Omental fat pad (tissue), 4 donors: ENCODE measurements around the gene ASPRV1. TPM values are rescaled to one million over a fixed set of nuclear protein-coding genes. Genes with fewer than 3 reads are reported as not detected.
A peak's percentile ranks its signal among the peaks of the same experiment; 100 is the strongest.

Experiments used
- ATAC-seq: fragments of 150-250 bp; one replicate; pipeline ENCODE4 v1.9.1; 2016; ENCODE audit warnings: mild to moderate bottlenecking, moderate library complexity; ENCODE audit not compliant: low FRiP score
- DNase-seq: peaks from one replicate; pipeline ENCODE4 v3.0.0-alpha.2; 2019; ENCODE audit warnings: low spot score
- CTCF ChIP-seq, 3 donors: fragments of 450-650 bp; IDR thresholded peaks; one replicate each; pipeline ENCODE4 v1.5.1; 2016 to 2017; ENCODE audit warnings: antibody characterized with exemption in 3 of 3, mild to moderate bottlenecking in 3 of 3, moderate library complexity in 2 of 3
- total RNA-seq, 4 donors: library from RNA; depleted of rRNA; stranded (reverse); fragments of >200 nt; gene quantifications; one replicate each; pipeline ENCODE4 v1.1.0, GENCODE V29; 2016

The ASPRV1 gene
- total RNA-seq, 4 donors from 2014 or later, result 0.94 to 5.2 (median 1.4) TPM

DNA sequence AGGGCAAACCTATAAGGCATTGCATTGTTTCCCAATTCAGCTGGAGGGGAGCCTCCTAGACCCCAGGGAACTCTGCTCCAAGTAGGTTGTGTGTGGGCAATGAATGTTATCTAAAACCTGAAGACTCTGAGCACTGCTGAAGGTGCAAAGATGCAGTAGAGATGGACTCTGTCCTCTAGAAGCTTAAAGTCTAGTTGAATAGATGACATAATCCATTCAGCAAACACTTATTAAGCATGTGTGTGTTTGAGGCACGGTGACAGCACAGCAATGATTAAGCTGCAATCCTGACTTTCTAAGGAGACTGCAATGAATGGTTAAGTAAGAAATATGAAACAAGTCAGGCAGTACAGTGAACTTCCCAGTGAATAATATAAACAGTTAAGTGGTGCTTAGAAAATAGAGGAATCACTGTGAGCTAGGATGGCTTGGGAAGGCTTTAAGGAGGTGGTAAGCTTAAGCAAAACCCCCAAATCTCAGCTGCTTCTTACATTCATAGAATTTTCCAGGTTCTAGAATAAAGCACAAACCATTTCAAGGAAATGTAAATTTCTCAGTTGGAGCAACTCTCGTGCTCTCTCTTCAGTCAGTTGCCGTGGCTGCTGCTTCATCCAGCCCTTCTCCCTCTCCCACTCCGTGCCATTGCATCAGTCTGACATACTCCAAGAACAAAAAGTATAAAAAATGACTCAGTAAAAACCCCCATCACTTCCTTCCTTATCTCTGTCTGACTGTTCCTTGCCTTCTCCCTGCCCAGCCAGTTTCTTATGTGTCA lies 27.4 kb downstream of the ASPRV1 start:
- ATAC-seq (peak; percentile 91), DNase-seq (no peak)
- no peak for TF ChIP-seq CTCF (IDR thresholded peaks at IDR 0.05)

DNA sequence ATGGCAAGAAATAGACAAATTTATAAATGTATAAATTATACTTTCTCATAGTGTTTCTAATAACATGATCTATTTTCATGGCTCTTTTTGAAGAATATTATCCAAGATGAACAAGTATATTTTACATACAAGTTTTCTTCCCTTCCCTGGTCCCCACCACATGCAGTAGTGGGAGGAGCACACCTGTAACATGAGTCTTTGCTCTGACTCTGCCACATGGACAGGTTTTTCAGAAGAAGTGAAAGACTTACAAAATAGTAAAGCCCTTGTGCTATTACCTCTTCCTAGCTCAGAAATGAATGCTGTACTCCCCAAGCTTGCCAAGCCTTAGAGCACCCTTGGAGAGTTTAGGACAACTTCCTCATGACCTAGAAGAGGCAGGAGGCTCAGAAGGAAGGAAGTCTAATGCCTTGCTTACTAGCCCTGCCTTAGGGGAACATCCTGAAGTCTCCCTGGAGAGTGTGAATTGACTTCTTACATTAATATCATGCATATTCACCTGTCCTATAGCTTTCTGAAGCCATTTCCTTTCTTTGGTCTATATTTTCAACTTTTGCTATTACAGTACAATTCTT lies 28.1 kb downstream of the ASPRV1 start:
- DNase-seq, result no peak
- no peak for ATAC-seq
- no peak for TF ChIP-seq CTCF (IDR thresholded peaks at IDR 0.05)

DNA sequence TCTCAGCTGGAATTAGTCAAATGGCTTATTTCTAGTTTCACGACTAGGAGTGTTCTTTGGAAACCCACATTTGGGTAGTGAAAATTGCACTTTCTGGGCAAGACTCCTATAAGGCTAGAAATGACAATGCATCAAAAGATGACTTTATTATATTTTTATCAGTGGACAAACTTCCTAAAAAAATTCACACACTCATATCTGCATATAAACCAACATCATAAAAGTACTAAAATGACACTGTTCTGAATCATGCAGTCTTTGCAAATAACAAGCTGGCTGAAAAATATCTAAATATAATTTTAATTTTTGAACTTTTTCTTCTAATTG lies 28.9 kb downstream of the ASPRV1 start:
- TF ChIP-seq CTCF (IDR thresholded peaks at IDR 0.05), result no peak
- ATAC-seq, result no peak

GRCh38 chr2:69931832-69932595 lies 29.4 kb downstream of the ASPRV1 start:
- ATAC-seq (no peak), DNase-seq (no peak)
- TF ChIP-seq CTCF (IDR thresholded peaks at IDR 0.05), result no peak

More for the DNA sequence above, 28.9 kb downstream of the ASPRV1 start:
- no peak for DNase-seq

DNA sequence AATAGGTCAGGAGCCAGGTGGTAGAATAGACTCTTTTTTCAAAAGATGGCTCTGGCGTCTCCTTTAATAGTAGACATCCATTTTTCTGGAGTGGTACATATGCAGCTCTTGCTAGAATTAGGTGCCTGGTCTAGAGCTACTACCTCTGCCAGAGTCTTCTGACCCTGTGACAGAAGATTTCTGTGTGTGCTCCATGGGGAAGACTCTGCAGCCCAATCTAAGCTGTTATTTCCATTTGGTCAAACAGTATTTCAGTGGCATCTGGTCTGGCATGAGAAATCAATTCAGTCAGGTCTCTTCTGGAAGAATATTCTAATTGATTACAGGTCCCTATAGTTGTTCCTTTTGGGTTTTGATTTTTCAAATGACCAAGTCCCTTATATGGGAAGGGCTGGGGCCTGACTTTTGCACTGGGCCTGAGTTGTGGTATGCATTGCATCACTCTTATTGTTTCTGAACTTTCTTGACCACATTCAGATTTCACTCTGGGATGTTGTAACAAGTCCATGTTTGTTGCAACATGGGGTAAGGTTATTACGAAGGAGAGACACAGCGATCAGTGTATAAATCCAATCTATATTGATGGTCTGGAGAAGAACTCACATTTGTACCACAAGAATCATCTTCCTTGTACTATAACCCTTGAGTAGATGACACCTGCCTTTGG lies 34.4 kb downstream of the ASPRV1 start:
- TF ChIP-seq CTCF (IDR thresholded peaks at IDR 0.05), result no peak
- ATAC-seq (peak; percentile 37), DNase-seq (no peak)

DNA sequence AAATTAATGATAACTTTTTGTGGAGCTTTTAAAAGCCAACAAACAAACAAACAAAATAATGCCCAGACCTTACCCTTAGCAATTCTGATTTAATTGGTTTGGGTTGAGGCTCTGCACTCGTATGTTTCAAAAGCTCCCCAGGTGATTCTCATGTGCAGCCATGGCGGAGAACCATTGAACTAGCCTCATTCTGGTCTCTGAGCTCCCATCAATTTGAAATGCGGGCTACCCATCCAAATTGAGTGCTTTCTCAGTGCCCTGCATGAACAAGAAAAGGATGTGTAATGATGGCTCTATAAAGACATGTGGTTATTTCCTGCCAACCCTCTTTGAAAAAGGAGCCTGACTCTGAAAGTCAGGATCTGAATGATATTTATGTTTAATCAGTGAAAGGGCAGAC lies 38.3 kb downstream of the ASPRV1 start:
- DNase-seq, result no peak
- TF ChIP-seq CTCF (IDR thresholded peaks at IDR 0.05), result no peak
- ATAC-seq, result no peak
